Mononuclear cell (primary cell): ENCODE measurements around the gene DAGLB. TPM values are rescaled to one million over a fixed set of nuclear protein-coding genes. Genes with fewer than 3 reads are reported as not detected.

Experiments
- H3K27me3 ChIP-seq: 2 replicates; pipeline ENCODE4 v1.6.0; 2011; ENCODE audit warnings: low read length, control low read depth; ENCODE audit not compliant: insufficient read depth
- H3K4me1 ChIP-seq: 2 replicates; pipeline ENCODE4 v1.5.1; 2011; ENCODE audit warnings: mild to moderate bottlenecking, low read length, control low read depth; ENCODE audit not compliant: insufficient read depth
- H3K4me3 ChIP-seq: 2 replicates; pipeline ENCODE4 v1.5.1; 2011; ENCODE audit warnings: mild to moderate bottlenecking, low read length, moderate library complexity
- H3K9me3 ChIP-seq: 2 replicates; pipeline ENCODE4 v1.5.1; 2011; ENCODE audit warnings: low read depth, mild to moderate bottlenecking, control low read depth, low read length
- total RNA-seq: library from RNA; depleted of rRNA; stranded (reverse); fragments of >200 nt; gene quantifications from one replicate; pipeline ENCODE4 v1.2.3, GENCODE V29; 2012

The DAGLB gene
- total RNA-seq, result 9.9 TPM

GRCh38 chr7:6447581-6448199 lies at the start of gene DAGLB:
TSS of gene DAGLB (minus strand) at chr7:6447954. CDS start at chr7:6447842, 112 bp downstream.
- Histone ChIP-seq H3K4me3 (peak within 1 kb of the TSS; percentile 99), H3K27me3 (no peaks in the 10 kb centered on the region)

GRCh38 chr7:6497637-6497905 lies 49.8 kb upstream of the DAGLB start:
- no peaks in the 10 kb centered on the region for H3K4me1 ChIP-seq
- no peak overlapping the region for H3K4me3 ChIP-seq
- no peaks in the 10 kb centered on the region for H3K27me3 ChIP-seq
- no peaks in the 10 kb centered on the region for H3K9me3 ChIP-seq

More at GRCh38 chr7:6447581-6448199, at the start of gene DAGLB:
- peaks cover 47% of the 10 kb centered on the region for H3K4me1 ChIP-seq
- no peaks in the 10 kb centered on the region for H3K9me3 ChIP-seq

GRCh38 chr7:6496842-6497636 lies 49.3 kb upstream of the DAGLB start:
- no peaks in the 10 kb centered on the region for H3K9me3 ChIP-seq
- no peaks in the 10 kb centered on the region for H3K4me1 ChIP-seq
- no peaks in the 10 kb centered on the region for H3K27me3 ChIP-seq
- no peak overlapping the region for H3K4me3 ChIP-seq

GRCh38 chr7:6495597-6496262 lies 48.0 kb upstream of the DAGLB start:
- no peaks in the 10 kb centered on the region for H3K9me3 ChIP-seq
- H3K4me1 ChIP-seq, result no peaks in the 10 kb centered on the region
- H3K4me3 ChIP-seq, result no peak overlapping the region
- H3K27me3 ChIP-seq, result no peaks in the 10 kb centered on the region

- Histone ChIP-seq H3K4me1 (no peaks in the 10 kb centered on the region), H3K9me3 (no peaks in the 10 kb centered on the region), H3K4me3 (no peak overlapping the region), H3K27me3 (no peaks in the 10 kb centered on the region)
Observed at GRCh38 chr7:6494365-6494764, 46.6 kb upstream of the DAGLB start.

GRCh38 chr7:6491194-6491593 lies 43.4 kb upstream of the DAGLB start:
- no peaks in the 10 kb centered on the region for H3K27me3 ChIP-seq
- no peaks in the 10 kb centered on the region for H3K9me3 ChIP-seq
- no peak overlapping the region for H3K4me3 ChIP-seq

GRCh38 chr7:6489612-6490011 lies 41.9 kb upstream of the DAGLB start:
- H3K27me3 ChIP-seq, result no peaks in the 10 kb centered on the region
- no peak overlapping the region for H3K4me3 ChIP-seq
- peaks cover 2% of the 10 kb centered on the region for H3K4me1 ChIP-seq
- H3K9me3 ChIP-seq, result no peaks in the 10 kb centered on the region

More at GRCh38 chr7:6491194-6491593, 43.4 kb upstream of the DAGLB start:
- H3K4me1 ChIP-seq, result no peaks in the 10 kb centered on the region

GRCh38 chr7:6487184-6487545 lies 39.4 kb upstream of the DAGLB start:
- H3K4me1 ChIP-seq, result peaks cover 19% of the 10 kb centered on the region
- no peak overlapping the region for H3K4me3 ChIP-seq
- H3K9me3 ChIP-seq, result no peaks in the 10 kb centered on the region
- no peaks in the 10 kb centered on the region for H3K27me3 ChIP-seq

GRCh38 chr7:6486438-6487183 lies 38.9 kb upstream of the DAGLB start:
- Histone ChIP-seq H3K27me3 (no peaks in the 10 kb centered on the region), H3K4me3 (no peak overlapping the region), H3K9me3 (no peaks in the 10 kb centered on the region), H3K4me1 (peaks cover 22% of the 10 kb centered on the region)

GRCh38 chr7:6482743-6483119 lies 35.0 kb upstream of the DAGLB start:
- H3K4me1 ChIP-seq, result peaks cover 52% of the 10 kb centered on the region
- H3K4me3 ChIP-seq, result peak overlapping the region; percentile 78
- H3K9me3 ChIP-seq, result no peaks in the 10 kb centered on the region
- H3K27me3 ChIP-seq, result no peaks in the 10 kb centered on the region

- H3K4me1 ChIP-seq, result peaks cover 54% of the 10 kb centered on the region
- H3K9me3 ChIP-seq, result no peaks in the 10 kb centered on the region
- no peak overlapping the region for H3K4me3 ChIP-seq
- H3K27me3 ChIP-seq, result no peaks in the 10 kb centered on the region
Observed at GRCh38 chr7:6482307-6482706, 34.6 kb upstream of the DAGLB start.

GRCh38 chr7:6481445-6481844 lies 33.7 kb upstream of the DAGLB start:
- H3K4me3 ChIP-seq, result no peak overlapping the region
- no peaks in the 10 kb centered on the region for H3K27me3 ChIP-seq
- peaks cover 63% of the 10 kb centered on the region for H3K4me1 ChIP-seq
- H3K9me3 ChIP-seq, result no peaks in the 10 kb centered on the region

- Histone ChIP-seq H3K27me3 (no peaks in the 10 kb centered on the region), H3K4me1 (peaks cover 66% of the 10 kb centered on the region), H3K9me3 (no peaks in the 10 kb centered on the region), H3K4me3 (no peak overlapping the region)
Observed at GRCh38 chr7:6480323-6480660, 32.5 kb upstream of the DAGLB start.

- Histone ChIP-seq H3K4me3 (no peak overlapping the region), H3K9me3 (no peaks in the 10 kb centered on the region), H3K4me1 (peaks cover 59% of the 10 kb centered on the region), H3K27me3 (no peaks in the 10 kb centered on the region)
Observed at GRCh38 chr7:6479067-6479466, 31.3 kb upstream of the DAGLB start.

GRCh38 chr7:6478186-6478585 lies 30.4 kb upstream of the DAGLB start:
- Histone ChIP-seq H3K4me3 (no peak overlapping the region), H3K9me3 (no peaks in the 10 kb centered on the region), H3K27me3 (no peaks in the 10 kb centered on the region), H3K4me1 (peaks cover 58% of the 10 kb centered on the region)
